ENCODE results near the gene CTRB1.
"Not testable (repeated sequence)": the region's sequence is repeated elsewhere in the genome, so short reads cannot be mapped to it uniquely, and the experiment has no call there.

DNA sequence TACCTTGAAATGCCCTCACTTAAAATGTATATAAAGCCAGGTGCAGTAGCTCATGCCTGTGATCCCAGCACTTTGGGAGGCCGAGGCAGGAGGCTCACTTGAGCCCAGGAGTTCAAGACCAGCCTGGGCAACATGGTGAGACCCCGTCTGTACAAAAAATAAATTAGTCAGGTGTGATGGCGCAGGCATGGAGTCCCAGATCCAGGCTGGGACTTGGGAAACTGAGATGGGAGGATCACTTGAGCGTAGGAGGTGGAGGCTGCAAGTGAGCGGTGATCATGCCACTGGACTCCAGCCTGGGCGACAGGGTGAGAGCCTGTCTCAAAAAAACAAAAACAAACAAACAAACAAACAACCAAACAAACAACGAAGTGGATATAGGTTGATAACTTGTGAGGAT lies 9.3 kb upstream of the CTRB1 start:
- TF ChIP-seq, protein P1, sequence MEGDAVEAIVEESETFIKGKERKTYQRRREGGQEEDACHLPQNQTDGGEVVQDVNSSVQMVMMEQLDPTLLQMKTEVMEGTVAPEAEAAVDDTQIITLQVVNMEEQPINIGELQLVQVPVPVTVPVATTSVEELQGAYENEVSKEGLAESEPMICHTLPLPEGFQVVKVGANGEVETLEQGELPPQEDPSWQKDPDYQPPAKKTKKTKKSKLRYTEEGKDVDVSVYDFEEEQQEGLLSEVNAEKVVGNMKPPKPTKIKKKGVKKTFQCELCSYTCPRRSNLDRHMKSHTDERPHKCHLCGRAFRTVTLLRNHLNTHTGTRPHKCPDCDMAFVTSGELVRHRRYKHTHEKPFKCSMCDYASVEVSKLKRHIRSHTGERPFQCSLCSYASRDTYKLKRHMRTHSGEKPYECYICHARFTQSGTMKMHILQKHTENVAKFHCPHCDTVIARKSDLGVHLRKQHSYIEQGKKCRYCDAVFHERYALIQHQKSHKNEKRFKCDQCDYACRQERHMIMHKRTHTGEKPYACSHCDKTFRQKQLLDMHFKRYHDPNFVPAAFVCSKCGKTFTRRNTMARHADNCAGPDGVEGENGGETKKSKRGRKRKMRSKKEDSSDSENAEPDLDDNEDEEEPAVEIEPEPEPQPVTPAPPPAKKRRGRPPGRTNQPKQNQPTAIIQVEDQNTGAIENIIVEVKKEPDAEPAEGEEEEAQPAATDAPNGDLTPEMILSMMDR (IDR thresholded peaks at IDR 0.05; ENCODE audit: low read length), result not testable (repeated sequence)
- not testable (repeated sequence) for TF ChIP-seq EZH2 (IDR thresholded peaks at IDR 0.05; ENCODE audit: borderline replicate concordance, low read length)
